ENCODE data around the gene HSCB.

HSCB gene

DNA sequence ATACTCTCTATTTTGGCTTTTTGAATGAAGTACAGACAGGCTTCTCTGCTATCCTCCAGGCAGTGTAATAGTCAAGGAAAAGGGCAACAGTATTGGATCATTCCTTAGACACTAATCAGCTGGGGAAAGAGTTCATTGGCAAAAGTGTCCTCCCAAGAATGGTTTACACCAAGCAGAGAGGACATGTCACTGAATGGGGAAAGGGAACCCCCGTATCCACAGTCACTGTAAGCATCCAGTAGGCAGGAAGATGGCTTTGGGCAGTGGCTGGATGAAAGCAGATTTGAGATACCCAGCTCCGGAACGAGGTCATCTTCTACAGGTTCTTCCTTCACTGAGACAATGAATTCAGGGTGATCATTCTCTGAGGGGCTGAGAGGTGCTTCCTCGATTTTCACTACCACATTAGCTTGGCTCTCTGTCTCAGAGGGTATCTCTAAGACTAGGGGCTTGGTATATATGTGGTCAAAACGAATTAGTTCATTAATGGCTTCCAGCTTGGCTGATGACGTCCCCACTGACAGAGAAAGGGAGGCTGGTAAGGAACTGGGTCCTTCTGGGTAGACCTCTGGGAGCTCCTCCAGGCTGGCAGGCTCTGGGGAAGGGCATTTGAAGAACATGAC is 53.3 kb downstream of the HSCB start:
- in situ Hi-C loops (cut with MboI; ENCODE audit: low sequenced_read_pairs, unreplicated experiment) = no loop called here
- no peak for DNase-seq (ENCODE audit: low spot score)
- TF ChIP-seq, protein P1, sequence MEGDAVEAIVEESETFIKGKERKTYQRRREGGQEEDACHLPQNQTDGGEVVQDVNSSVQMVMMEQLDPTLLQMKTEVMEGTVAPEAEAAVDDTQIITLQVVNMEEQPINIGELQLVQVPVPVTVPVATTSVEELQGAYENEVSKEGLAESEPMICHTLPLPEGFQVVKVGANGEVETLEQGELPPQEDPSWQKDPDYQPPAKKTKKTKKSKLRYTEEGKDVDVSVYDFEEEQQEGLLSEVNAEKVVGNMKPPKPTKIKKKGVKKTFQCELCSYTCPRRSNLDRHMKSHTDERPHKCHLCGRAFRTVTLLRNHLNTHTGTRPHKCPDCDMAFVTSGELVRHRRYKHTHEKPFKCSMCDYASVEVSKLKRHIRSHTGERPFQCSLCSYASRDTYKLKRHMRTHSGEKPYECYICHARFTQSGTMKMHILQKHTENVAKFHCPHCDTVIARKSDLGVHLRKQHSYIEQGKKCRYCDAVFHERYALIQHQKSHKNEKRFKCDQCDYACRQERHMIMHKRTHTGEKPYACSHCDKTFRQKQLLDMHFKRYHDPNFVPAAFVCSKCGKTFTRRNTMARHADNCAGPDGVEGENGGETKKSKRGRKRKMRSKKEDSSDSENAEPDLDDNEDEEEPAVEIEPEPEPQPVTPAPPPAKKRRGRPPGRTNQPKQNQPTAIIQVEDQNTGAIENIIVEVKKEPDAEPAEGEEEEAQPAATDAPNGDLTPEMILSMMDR (IDR thresholded peaks at IDR 0.05; ENCODE audit: borderline replicate concordance, control extremely low read depth, extremely low read depth, insufficient read depth, missing control alignments) = no peak

DNA sequence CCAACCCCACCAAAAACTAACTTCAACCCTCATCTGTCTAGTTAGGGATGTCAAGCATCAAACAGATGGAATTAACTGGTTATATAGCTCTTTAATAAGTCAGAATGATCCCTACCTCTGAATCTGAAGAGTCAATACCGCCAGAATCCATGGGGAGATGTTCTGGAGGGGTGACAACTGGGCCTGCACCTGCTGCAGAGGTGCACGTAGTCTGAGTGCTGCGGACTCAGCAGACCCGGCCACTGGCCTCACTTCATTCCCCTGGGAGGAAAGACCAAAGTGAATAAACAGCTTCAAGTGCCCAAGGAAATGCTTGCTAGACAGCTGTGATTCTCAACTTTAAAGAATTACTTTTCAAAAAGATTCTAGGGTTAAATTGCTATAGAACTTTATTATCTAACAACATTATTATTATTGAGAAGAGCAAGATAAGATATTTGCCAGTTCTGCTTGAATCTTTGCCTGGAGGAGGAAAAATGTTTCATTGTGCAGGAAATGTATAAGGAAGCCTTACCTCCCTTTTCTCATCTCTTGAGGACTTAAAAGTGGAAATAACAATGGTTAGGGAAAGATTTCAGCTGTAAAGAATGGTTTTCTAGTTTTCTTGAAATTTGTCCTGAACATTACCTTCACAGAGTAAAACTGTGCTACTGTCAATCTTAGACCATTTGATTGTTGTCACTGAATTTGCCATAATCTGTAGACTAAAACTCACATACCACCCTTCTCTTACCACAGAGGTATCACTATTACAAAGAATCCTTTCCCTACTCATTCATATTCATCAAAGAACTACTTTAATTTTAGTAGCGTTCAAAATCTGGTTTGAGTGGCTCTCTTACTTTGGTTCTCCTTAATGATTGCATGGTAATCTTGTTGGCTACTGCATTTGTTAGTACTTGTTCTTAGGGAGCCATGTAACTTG is 54.4 kb downstream of the HSCB start:
- TF ChIP-seq, protein P1 (IDR thresholded peaks at IDR 0.05; ENCODE audit: borderline replicate concordance, control extremely low read depth, extremely low read depth, insufficient read depth, missing control alignments) = no peak
- DNase-seq (ENCODE audit: low spot score) = no peak
- in situ Hi-C loops (cut with MboI; ENCODE audit: low sequenced_read_pairs, unreplicated experiment) = no loop called here

DNA sequence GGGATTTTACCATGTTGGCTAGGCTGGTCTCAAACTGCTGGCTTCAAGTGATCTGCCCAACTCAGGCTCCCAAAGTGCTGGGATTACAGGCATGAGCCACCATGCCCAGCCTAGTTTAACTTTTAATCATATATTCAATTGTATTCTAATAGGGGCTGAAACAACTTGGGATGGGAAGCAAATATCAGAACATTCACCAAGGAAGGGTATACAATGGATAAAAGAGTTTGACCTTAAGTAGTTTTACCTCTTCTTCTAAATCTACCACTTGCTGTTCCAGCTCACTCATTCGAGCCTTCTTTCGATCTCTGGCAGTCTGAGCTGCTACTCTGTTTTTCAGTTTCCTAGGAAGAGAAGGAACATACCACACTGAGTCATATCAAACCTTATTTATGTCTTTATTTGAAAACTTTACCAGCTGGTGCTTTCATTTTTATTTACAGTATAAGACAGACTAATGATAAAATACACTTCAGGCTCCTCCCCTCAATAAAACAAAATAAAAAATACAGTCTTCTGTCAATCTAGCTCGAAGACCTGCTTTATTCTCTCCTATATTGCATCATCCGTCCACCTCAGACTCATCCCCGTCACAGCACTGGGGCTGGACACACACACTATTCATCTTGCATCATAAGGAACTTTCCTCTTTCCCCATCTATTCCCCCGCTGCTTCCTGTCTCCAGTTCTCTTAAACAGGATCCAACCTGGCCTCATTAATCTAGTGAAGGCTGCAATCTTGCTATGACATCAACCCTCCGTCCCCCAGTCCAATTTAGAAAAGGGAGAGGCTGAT is 57.2 kb downstream of the HSCB start:
- in situ Hi-C loops (cut with MboI; ENCODE audit: low sequenced_read_pairs, unreplicated experiment) = no loop called here
- TF ChIP-seq, protein P1 (IDR thresholded peaks at IDR 0.05; ENCODE audit: borderline replicate concordance, control extremely low read depth, extremely low read depth, insufficient read depth, missing control alignments) = no peak
- peak; percentile 43 for DNase-seq (ENCODE audit: low spot score)

DNA sequence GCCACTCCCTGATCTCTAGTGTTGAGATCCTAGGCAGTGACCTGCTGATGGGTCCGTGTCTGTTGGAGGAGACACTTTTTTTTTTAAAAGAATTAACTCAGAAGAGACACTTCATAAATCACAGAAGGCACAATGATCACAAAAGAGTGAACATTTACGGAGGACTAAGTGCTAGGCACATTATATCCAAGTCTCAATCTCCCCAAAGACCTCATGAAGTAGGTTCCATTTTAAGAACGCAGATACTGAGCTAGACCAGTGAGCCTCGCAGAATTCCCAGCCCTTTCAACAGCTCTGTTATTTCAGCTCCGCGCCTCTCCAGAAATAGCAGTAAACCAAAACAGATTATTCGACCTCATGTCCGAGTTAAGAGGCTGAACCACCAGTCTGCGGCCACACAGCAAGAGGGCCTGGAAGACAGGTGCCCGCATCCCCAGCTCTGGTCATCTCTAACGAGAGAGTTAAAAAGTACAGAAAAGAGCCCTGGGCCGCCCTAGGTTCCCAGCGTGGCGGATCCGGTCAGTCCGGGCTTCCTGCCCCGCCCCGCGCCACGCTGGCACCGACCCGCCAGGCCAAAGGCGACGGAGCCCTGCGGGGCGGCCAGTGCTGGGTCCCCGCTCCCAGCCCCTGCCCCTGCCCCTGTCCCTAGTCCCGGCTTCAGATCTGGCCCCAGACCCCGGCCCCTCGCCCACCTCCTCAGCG is 57.9 kb downstream of the HSCB start:
- DNase-seq (ENCODE audit: low spot score) = peak; percentile 61
- in situ Hi-C loops (cut with MboI; ENCODE audit: low sequenced_read_pairs, unreplicated experiment) = loop anchor here (25.0 kb wide), 1 partner anchor 912 kb away; no protein-coding TSS in a partner anchor
- TF ChIP-seq, protein P1 (IDR thresholded peaks at IDR 0.05; ENCODE audit: borderline replicate concordance, control extremely low read depth, extremely low read depth, insufficient read depth, missing control alignments) = no peak

DNA sequence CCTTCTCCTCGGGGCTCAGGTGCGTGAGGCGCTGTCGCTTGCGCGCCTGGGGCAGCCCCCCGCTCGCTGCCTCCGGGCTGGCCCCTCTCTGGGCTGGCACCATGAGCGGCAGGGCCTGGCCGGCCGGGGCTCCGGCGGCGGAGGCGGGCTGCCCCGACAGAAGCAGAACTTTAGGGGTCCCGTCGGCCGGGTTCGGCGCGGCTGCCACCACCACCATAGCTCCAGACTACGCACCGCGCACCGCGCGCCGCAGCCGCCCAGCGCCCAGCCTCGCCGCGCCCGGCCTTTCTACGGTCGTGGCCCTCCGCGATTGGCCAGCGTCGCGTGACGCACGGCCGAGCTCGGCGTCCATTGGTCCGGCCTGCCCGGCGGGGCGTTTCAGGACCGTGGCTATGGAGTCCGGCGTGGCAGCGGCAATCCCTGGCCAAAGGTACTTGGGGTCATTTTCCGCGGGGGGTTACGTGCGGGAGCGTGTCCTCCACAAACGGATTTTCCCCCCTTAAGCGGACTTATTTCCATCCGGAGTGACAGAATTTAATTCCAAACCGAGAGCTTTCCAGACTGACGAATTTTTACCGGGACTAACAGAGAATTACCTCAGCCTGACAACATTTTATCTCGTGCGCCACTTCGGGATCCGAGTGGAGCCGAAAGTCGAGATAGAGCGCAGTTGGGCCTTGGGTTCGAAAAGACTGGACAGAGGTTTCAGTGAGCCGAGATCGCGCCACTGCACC is 58.6 kb downstream of the HSCB start, which contains the start of gene XBP1:
XBP1 (minus strand) TSS at position 262 of the 734 bp plus-strand sequence.
- TF ChIP-seq, protein P1 (IDR thresholded peaks at IDR 0.05; ENCODE audit: borderline replicate concordance, control extremely low read depth, extremely low read depth, insufficient read depth, missing control alignments) = no peak
- in situ Hi-C loops (cut with MboI; ENCODE audit: low sequenced_read_pairs, unreplicated experiment) = loop anchor here (25.0 kb wide), 1 partner anchor 913 kb away; no protein-coding TSS in a partner anchor
- peak; percentile 97 for DNase-seq (ENCODE audit: low spot score)

Data from GM13976 (cell line).